HepG2 (cell line): ENCODE data around the gene SERPINB1. TPM values are rescaled to one million over a fixed set of nuclear protein-coding genes. Genes with fewer than 3 reads are reported as not detected.

Experiments used
- ATAC-seq: fragments of 200-7000 bp; cut with Tn5 transposase; 3 replicates; pipeline ENCODE4 v1.9.1; 2020; ENCODE audit warnings: mild to moderate bottlenecking, moderate library complexity
- BruUV-seq: library from RNA; stranded (reverse); fragments of 400-500 nt; replicated peaks from 2 replicates; lab custom pipeline; 2021; lab: Mats Ljungman, UMichigan
- CTCF ChIA-PET: fragments of 300-600 bp; formaldehyde crosslinking; extraction: SDS; loops from one replicate; lab custom pipeline; 2021; ENCODE audit warnings: low total read pairs, inconsistent platforms, low intra/inter-chr PET ratio; lab: Yijun Ruan, JAX
- POLR2A ChIA-PET: fragments of 350-600 bp; sonication (Branson Sonifier 250); formaldehyde crosslinking; loops from one replicate; lab custom pipeline; 2020; ENCODE audit warnings: antibody characterized with exemption, inconsistent platforms; lab: Yijun Ruan, JAX
- DNase-seq: peaks from one replicate; pipeline ENCODE4 v3.0.0-alpha.2; 2015; ENCODE audit warnings: low spot score
- FAIRE-seq: peaks from 3 replicates; lab custom pipeline; 2011; peaks lifted over from hg19 to GRCh38; lab: Jason Lieb, UNC
- H2AFZ ChIP-seq: one replicate; pipeline ENCODE4 v1.6.1; 2011; ENCODE audit warnings: low read length, inconsistent platforms
- H3K27ac ChIP-seq: fragments of 300-600 bp; 3 replicates; pipeline ENCODE4 v1.8.0; 2011; ENCODE audit warnings: mixed run types, mild to moderate bottlenecking, mixed read lengths, low read length, inconsistent platforms; ENCODE audit not compliant: insufficient read depth; ENCODE audit errors: extremely low read length
- H3K27me3 ChIP-seq, 2 experiments: fragments of 200-600 bp in 1 of 2; 2 replicates in 1 of 2; 3 replicates in 1 of 2; pipeline versions ENCODE4 v1.6.0 to v1.8.0; 2011; ENCODE audit warnings: low read length in 2 of 2, mild to moderate bottlenecking in 2 of 2, moderate library complexity in 2 of 2, inconsistent platforms in 1 of 2; ENCODE audit not compliant: insufficient read depth in 2 of 2, control insufficient read depth in 1 of 2
- H3K36me3 ChIP-seq, 2 experiments: fragments of 200-600 bp in 1 of 2; replicated peaks in 1 of 2; 2 replicates in 1 of 2; 3 replicates in 1 of 2; pipeline versions ENCODE4 v1.5.1 to v1.8.0; 2011; ENCODE audit warnings: low read length in 2 of 2, inconsistent platforms in 1 of 2; ENCODE audit not compliant: insufficient read depth in 2 of 2, control insufficient read depth in 1 of 2
- H3K4me1 ChIP-seq: 2 replicates; pipeline ENCODE4 v1.5.1; 2012; ENCODE audit warnings: low read length, inconsistent platforms; ENCODE audit not compliant: insufficient read depth
- H3K4me2 ChIP-seq: 2 replicates; pipeline ENCODE4 v1.6.0; 2011; ENCODE audit warnings: low read depth, low read length, inconsistent platforms
- H3K4me3 ChIP-seq, 3 experiments: fragments of 200-600 bp in 1 of 3; sonication (generic), shearing (Covaris generic) in 1 of 3; replicated peaks in 1 of 3; 2 replicates each; pipeline ENCODE4 v1.5.1; 2011 to 2016; ENCODE audit warnings: low read length in 3 of 3, inconsistent platforms in 2 of 3, low read depth in 2 of 3, mild to moderate bottlenecking in 2 of 3, control low read depth in 1 of 3, mixed read lengths in 1 of 3; ENCODE audit not compliant: insufficient read depth in 1 of 3
- H3K79me2 ChIP-seq: one replicate; pipeline ENCODE4 v1.6.1; 2011; ENCODE audit warnings: low read length, inconsistent platforms; ENCODE audit not compliant: insufficient read depth
- H3K9ac ChIP-seq: 2 replicates; pipeline ENCODE4 v1.6.0; 2011; ENCODE audit warnings: mild to moderate bottlenecking, low read depth, low read length, inconsistent platforms; ENCODE audit not compliant: insufficient read depth
- H3K9me3 ChIP-seq: 2 replicates; pipeline ENCODE4 v1.5.1; 2012; ENCODE audit warnings: mild to moderate bottlenecking, low read length
- H4K20me1 ChIP-seq: 2 replicates; pipeline ENCODE4 v1.6.0; 2011; ENCODE audit warnings: inconsistent platforms, mild to moderate bottlenecking, low read length, moderate library complexity; ENCODE audit not compliant: insufficient read depth
- HES4 ChIP-seq: sonication (generic); formaldehyde crosslinking; IDR thresholded peaks from 2 replicates; pipeline ENCODE4 v1.9.0; 2021; ENCODE audit warnings: mild to moderate bottlenecking, missing genetic modification reagents, borderline replicate concordance
- ZNF333 ChIP-seq: sonication (generic); formaldehyde crosslinking; IDR thresholded peaks from 2 replicates; pipeline ENCODE4 v1.4.0; 2020; ENCODE audit warnings: mild to moderate bottlenecking, missing genetic modification reagents, borderline replicate concordance
- ZNF501 ChIP-seq: sonication (generic); formaldehyde crosslinking; IDR thresholded peaks from 2 replicates; pipeline ENCODE4 v1.5.1; 2020; ENCODE audit warnings: mild to moderate bottlenecking, moderate library complexity, missing genetic modification reagents
- ZNF614 ChIP-seq: IDR thresholded peaks from 2 replicates; pipeline ENCODE4 v1.6.1; 2018; ENCODE audit warnings: missing biosample characterization, missing genetic modification reagents, inconsistent platforms, borderline replicate concordance
- WGBS: methylation state at CpG from one replicate; pipeline ENCODE4 v1.1.6; 2017; ENCODE audit warnings: low lambda C conversion rate; 5-methylcytosine and 5-hydroxymethylcytosine counted together
- in situ Hi-C: cut with HindIII; loops from 2 replicates; pipeline ENCODE4 v1.10.0; 2017; ENCODE audit warnings: low pct_unique_long_range_greater_than_20kb; ENCODE audit not compliant: extremely low pct_ligation_motif_present
- intact Hi-C: fragments of 100-400 bp; cut with micrococcal nuclease; formaldehyde crosslinking; loops from one replicate; pipeline ENCODE4 v1.10.0; 2022; ENCODE audit not compliant: unreplicated experiment
- polyA plus RNA-seq, 8 experiments: library from polyadenylated mRNA; depleted of rRNA in 3 of 8; stranded (reverse) in 7 of 8; unstranded in 1 of 8; fragments of >200 nt; fragmentation: Illumina TruSeq in 4 of 8; extraction: Trizol in 4 of 8; gene quantifications; 2 replicates each; pipeline versions ENCODE4 v1.2.1 to v1.2.3, GENCODE V29; 2011 to 2016; ENCODE audit warnings: low read depth in 4 of 8, missing spikeins in 1 of 8, mixed read lengths in 1 of 8; ENCODE audit not compliant: insufficient read depth in 1 of 8
- total RNA-seq, 5 experiments: library from RNA; depleted of rRNA; stranded (reverse); fragments of >200 nt; fragmentation: Illumina TruSeq; extraction: Trizol; gene quantifications; 2 replicates each; pipeline ENCODE4 v1.2.3, GENCODE V29; 2016; ENCODE audit warnings: low read depth in 1 of 5
- TF ChIP-seq, protein P1 (sequence below): sonication (generic); formaldehyde crosslinking; IDR thresholded peaks from 2 replicates; pipeline ENCODE4 v1.4.0; 2020; ENCODE audit warnings: mild to moderate bottlenecking, missing genetic modification reagents
- TF ChIP-seq, protein P2 (sequence below), 2 experiments: fragments of 450-650 bp in 1 of 2; sonication (generic) in 1 of 2; formaldehyde crosslinking in 1 of 2; IDR thresholded peaks; 2 replicates each; pipeline versions ENCODE4 v1.6.1 to v1.8.0; 2016 to 2022; ENCODE audit warnings: antibody characterized with exemption in 1 of 2, mild to moderate bottlenecking in 1 of 2, missing genetic modification reagents in 1 of 2
- TF ChIP-seq, protein P3 (sequence below): sonication (generic); formaldehyde crosslinking; IDR thresholded peaks from 2 replicates; pipeline ENCODE4 v1.8.0; 2023; ENCODE audit warnings: mild to moderate bottlenecking, missing genetic modification reagents

SERPINB1 gene
- total and polyA plus RNA-seq, 2 of the 13 experiments (the other 11 are each of a cell fraction or from before 2014, with no cell fraction given), result 41.4 to 60.5 TPM

DNA sequence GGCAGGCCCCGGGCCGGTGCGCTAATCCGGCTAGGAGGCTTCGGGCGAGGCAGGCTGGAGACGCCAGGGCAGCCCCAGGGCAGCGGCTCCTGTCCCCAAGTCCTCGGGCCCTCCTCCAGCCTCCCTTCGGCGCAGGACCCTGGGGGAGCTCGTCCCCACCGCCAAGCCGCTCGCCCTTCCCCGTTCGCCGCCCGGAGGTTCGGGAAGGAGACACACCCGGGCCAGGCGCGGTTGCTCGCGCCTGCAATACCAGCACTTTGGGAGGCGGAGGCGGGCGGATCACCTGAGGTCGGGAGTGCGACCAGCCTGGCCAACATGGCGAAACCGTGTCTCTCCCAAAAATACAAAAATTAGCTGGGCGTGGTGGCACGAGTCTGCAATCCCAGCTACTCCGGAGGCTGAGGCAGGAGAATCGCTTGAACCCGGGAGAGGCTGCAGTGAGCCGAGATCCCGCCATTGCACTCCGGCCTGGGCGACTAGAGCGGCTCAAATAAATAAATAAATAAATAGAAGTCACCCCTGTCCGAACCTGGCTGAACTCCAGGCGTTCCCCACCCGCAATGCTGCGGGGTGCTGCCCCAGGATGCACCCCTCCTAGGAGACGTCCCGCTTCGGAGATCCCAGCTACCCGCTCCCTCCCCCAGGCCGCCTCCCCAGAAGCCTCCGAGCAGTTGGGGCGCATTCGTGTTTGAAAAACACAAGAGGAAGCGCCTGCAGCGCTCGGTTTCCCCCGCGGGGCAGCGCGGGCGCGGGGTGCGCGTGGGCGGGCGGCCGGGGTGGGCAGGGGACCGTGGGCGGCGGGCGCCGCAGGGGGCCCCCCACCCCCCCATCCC, 33.9 kb upstream of the SERPINB1 start:
- no peak for DNase-seq
- Histone ChIP-seq H3K79me2 (no peaks in the 10 kb centered on the region), H3K27me3 (no peaks in the 10 kb centered on the region; a peak in 1 of 5 replicates), H3K36me3 (no peaks in the 10 kb centered on the region), H2AFZ (no peak overlapping the region), H3K4me3 (peak overlapping the region; percentile 49 to 79 (median 53)), H3K9ac (peak overlapping the region; percentile 42), H3K27ac (no peak overlapping the region), H3K9me3 (no peaks in the 10 kb centered on the region), H3K4me2 (peak overlapping the region; percentile 61), H3K4me1 (peaks cover 48% of the 10 kb centered on the region), H4K20me1 (no peaks in the 10 kb centered on the region)
- BruUV-seq, result no TSS peak
- ChIA-PET POLR2A (interaction anchor here (1.0 to 3.0 kb wide), 13 partner anchors 8 to 188 kb away, joined by 3 to 55 read pairs (median 7); partner anchors contain the start of genes NQO2, SERPINB9 and WRNIP1), CTCF (no interaction called here)
- in situ Hi-C loops, result no loop called here
- ATAC-seq, result no peak
- WGBS, result 71% methylated on average over 66 of the region's 73 CpGs
- intact Hi-C loops, result loop anchor here (1.0 to 2.0 kb wide), 4 partner anchors 21 to 57 kb away; no protein-coding TSS in a partner anchor
- FAIRE-seq, result no peak
- TF ChIP-seq, protein P1, sequence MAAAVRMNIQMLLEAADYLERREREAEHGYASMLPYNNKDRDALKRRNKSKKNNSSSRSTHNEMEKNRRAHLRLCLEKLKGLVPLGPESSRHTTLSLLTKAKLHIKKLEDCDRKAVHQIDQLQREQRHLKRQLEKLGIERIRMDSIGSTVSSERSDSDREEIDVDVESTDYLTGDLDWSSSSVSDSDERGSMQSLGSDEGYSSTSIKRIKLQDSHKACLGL (CRISPR knock-in tag), result peak; percentile 50; the same call in 1 of the 2 replicates
- peak; percentile 76; the same call in 1 of the 2 replicates for TF ChIP-seq ZNF333 (CRISPR knock-in tag)
- peak; percentile 81; the same call in 1 of the 2 replicates for TF ChIP-seq ZNF501 (CRISPR knock-in tag)
- TF ChIP-seq, protein P2, sequence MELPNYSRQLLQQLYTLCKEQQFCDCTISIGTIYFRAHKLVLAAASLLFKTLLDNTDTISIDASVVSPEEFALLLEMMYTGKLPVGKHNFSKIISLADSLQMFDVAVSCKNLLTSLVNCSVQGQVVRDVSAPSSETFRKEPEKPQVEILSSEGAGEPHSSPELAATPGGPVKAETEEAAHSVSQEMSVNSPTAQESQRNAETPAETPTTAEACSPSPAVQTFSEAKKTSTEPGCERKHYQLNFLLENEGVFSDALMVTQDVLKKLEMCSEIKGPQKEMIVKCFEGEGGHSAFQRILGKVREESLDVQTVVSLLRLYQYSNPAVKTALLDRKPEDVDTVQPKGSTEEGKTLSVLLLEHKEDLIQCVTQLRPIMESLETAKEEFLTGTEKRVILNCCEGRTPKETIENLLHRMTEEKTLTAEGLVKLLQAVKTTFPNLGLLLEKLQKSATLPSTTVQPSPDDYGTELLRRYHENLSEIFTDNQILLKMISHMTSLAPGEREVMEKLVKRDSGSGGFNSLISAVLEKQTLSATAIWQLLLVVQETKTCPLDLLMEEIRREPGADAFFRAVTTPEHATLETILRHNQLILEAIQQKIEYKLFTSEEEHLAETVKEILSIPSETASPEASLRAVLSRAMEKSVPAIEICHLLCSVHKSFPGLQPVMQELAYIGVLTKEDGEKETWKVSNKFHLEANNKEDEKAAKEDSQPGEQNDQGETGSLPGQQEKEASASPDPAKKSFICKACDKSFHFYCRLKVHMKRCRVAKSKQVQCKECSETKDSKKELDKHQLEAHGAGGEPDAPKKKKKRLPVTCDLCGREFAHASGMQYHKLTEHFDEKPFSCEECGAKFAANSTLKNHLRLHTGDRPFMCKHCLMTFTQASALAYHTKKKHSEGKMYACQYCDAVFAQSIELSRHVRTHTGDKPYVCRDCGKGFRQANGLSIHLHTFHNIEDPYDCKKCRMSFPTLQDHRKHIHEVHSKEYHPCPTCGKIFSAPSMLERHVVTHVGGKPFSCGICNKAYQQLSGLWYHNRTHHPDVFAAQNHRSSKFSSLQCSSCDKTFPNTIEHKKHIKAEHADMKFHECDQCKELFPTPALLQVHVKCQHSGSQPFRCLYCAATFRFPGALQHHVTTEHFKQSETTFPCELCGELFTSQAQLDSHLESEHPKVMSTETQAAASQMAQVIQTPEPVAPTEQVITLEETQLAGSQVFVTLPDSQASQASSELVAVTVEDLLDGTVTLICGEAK (IDR thresholded peaks at IDR 0.05), result no peak
- TF ChIP-seq, protein P2 (CRISPR knock-in tag; IDR thresholded peaks at IDR 0.05), result 0 out of 2 replicates have a peak, but pooled peaks have one; percentile 43
- TF ChIP-seq, protein P3, sequence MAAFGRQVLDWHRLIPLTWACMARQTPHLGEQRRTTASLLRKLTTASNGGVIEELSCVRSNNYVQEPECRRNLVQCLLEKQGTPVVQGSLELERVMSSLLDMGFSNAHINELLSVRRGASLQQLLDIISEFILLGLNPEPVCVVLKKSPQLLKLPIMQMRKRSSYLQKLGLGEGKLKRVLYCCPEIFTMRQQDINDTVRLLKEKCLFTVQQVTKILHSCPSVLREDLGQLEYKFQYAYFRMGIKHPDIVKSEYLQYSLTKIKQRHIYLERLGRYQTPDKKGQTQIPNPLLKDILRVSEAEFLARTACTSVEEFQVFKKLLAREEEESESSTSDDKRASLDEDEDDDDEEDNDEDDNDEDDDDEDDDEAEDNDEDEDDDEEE, result 0 out of 2 replicates have a peak, but pooled peaks have one; percentile 13
- no peak for TF ChIP-seq ZNF614
- 0 out of 2 replicates have a peak, but pooled peaks have one; percentile 40 for TF ChIP-seq HES4 (CRISPR knock-in tag)
